Activated T-cell treated with anti-CD3 and anti-CD28 coated beads for 48 hours (primary cell): ENCODE measurements around the gene DISP1.
"Not testable (repeated sequence)": the region's sequence is repeated elsewhere in the genome, so short reads cannot be mapped to it uniquely, and the experiment has no call there.

Experiments used
- DNase-seq: peaks from one replicate; pipeline ENCODE4 v3.0.0-alpha.2; 2020; ENCODE audit warnings: low read depth

DISP1 gene

GRCh38 chr1:222798116-222798515, 16.7 kb upstream of the DISP1 start:
- no peak for DNase-seq

- no peak for DNase-seq
Measured at GRCh38 chr1:222798975-222799374, 15.9 kb upstream of the DISP1 start.

GRCh38 chr1:222801067-222801466, 13.8 kb upstream of the DISP1 start:
- DNase-seq, result no peak

- no peak for DNase-seq
Measured at GRCh38 chr1:222811671-222812070, 3.2 kb upstream of the DISP1 start.

GRCh38 chr1:222813866-222814535, 838 bp upstream of the DISP1 start:
- no peak for DNase-seq

GRCh38 chr1:222815440-222815765, 564 bp downstream of the DISP1 start:
- DNase-seq, result no peak

- DNase-seq, result no peak
Measured at GRCh38 chr1:222817529-222817928, 2.7 kb downstream of the DISP1 start.

GRCh38 chr1:222818171-222818570, 3.3 kb downstream of the DISP1 start:
- no peak for DNase-seq

- DNase-seq, result no peak
Measured at GRCh38 chr1:222820171-222820712, 5.4 kb downstream of the DISP1 start.

GRCh38 chr1:222821239-222821638, 6.4 kb downstream of the DISP1 start:
- DNase-seq, result no peak

- DNase-seq, result no peak
Measured at GRCh38 chr1:222823695-222824094, 8.9 kb downstream of the DISP1 start.

GRCh38 chr1:222824641-222825040, 9.8 kb downstream of the DISP1 start:
- no peak for DNase-seq

GRCh38 chr1:222828939-222829338, 14.1 kb downstream of the DISP1 start:
- no peak for DNase-seq

- no peak for DNase-seq
Measured at GRCh38 chr1:222829868-222830267, 15.0 kb downstream of the DISP1 start.

- no peak for DNase-seq
Measured at GRCh38 chr1:222833356-222833876, 18.6 kb downstream of the DISP1 start.

GRCh38 chr1:222843469-222844410, 28.9 kb downstream of the DISP1 start:
- DNase-seq, result no peak

- DNase-seq, result no peak
Measured at GRCh38 chr1:222844411-222844779, 29.6 kb downstream of the DISP1 start.

- no peak for DNase-seq
Measured at GRCh38 chr1:222845763-222846162, 30.9 kb downstream of the DISP1 start.

GRCh38 chr1:222850550-222850949, 35.7 kb downstream of the DISP1 start:
- DNase-seq, result not testable (repeated sequence)

GRCh38 chr1:222852326-222852725, 37.5 kb downstream of the DISP1 start:
- DNase-seq, result no peak

GRCh38 chr1:222861062-222861461, 46.2 kb downstream of the DISP1 start:
- no peak for DNase-seq
